K562 (cell line): Measurements from ENCODE around the gene NCAPD2. TPM values are rescaled to one million over a fixed set of nuclear protein-coding genes. Genes with fewer than 3 reads are reported as not detected.

Experiments
- BRD9 ChIP-seq: fragments of 450-650 bp; IDR thresholded peaks from 2 replicates; pipeline ENCODE4 v1.6.1; 2018; ENCODE audit warnings: low read depth; ENCODE audit not compliant: partially characterized antibody
- COPS2 ChIP-seq: fragments of 450-650 bp; conservative IDR thresholded peaks from 2 replicates; pipeline ENCODE4 v1.6.1; 2016; ENCODE audit warnings: mild to moderate bottlenecking, moderate library complexity
- CREBBP ChIP-seq: IDR thresholded peaks from one replicate; pipeline ENCODE4 v1.6.1; 2012; ENCODE audit warnings: low read depth, mild to moderate bottlenecking, control low read depth, inconsistent platforms, low read length
- CTBP1 ChIP-seq: fragments of 450-650 bp; IDR thresholded peaks from 2 replicates; pipeline ENCODE4 v1.6.1; 2016; ENCODE audit warnings: borderline replicate concordance
- EGR1 ChIP-seq: fragments of 450-650 bp; conservative IDR thresholded peaks from 2 replicates; pipeline ENCODE4 v1.6.1; 2017; ENCODE audit warnings: mild to moderate bottlenecking
- EHMT2 ChIP-seq: fragments of 450-650 bp; IDR thresholded peaks from 2 replicates; pipeline ENCODE4 v1.6.1; 2018; ENCODE audit warnings: antibody characterized with exemption
- ELF2 ChIP-seq: fragments of 250-450 bp; sonication (Bioruptor Pico); IDR thresholded peaks from 2 replicates; pipeline ENCODE4 v1.5.0; 2021; ENCODE audit warnings: mild to moderate bottlenecking
- ELK1 ChIP-seq: sonication (generic); formaldehyde crosslinking; IDR thresholded peaks from 2 replicates; pipeline ENCODE4 v1.8.1; 2022; ENCODE audit warnings: missing genetic modification reagents
- HDAC8 ChIP-seq: fragments of 450-650 bp; IDR thresholded peaks from 2 replicates; pipeline ENCODE4 v1.6.1; 2016; ENCODE audit warnings: mild to moderate bottlenecking, missing genetic modification characterization, moderate library complexity, missing compliant biosample characterization
- HNRNPLL ChIP-seq: fragments of 200-400 bp; formaldehyde crosslinking; IDR thresholded peaks from 2 replicates; pipeline ENCODE4 v1.6.1; 2017; ENCODE audit warnings: low read length, low read depth, mild to moderate bottlenecking; ENCODE audit not compliant: poor library complexity, severe bottlenecking
- KAT7 ChIP-seq: sonication (generic); formaldehyde crosslinking; IDR thresholded peaks from 2 replicates; pipeline ENCODE4 v1.8.0; 2022; ENCODE audit warnings: missing genetic modification reagents, mild to moderate bottlenecking, borderline replicate concordance
- KDM1A ChIP-seq, 2 experiments: fragments of 450-650 bp; IDR thresholded peaks; 2 replicates each; pipeline ENCODE4 v1.6.1; 2016; ENCODE audit warnings: mild to moderate bottlenecking in 2 of 2
- MEIS2 ChIP-seq: fragments of 450-650 bp; IDR thresholded peaks from 2 replicates; pipeline ENCODE4 v1.6.1; 2014; ENCODE audit warnings: mild to moderate bottlenecking; ENCODE audit not compliant: partially characterized antibody
- PTBP1 ChIP-seq: fragments of 200-400 bp; formaldehyde crosslinking; IDR thresholded peaks from 2 replicates; pipeline ENCODE4 v1.6.1; 2017; ENCODE audit warnings: low read depth, low read length
- RBM25 ChIP-seq: fragments of 200-400 bp; formaldehyde crosslinking; IDR thresholded peaks from 2 replicates; pipeline ENCODE4 v1.6.1; 2018; ENCODE audit warnings: low read length, low read depth, moderate library complexity; ENCODE audit not compliant: severe bottlenecking
- SREBF1 ChIP-seq: fragments of 150-350 bp; IDR thresholded peaks from 2 replicates; pipeline ENCODE4 v1.6.1; 2014; ENCODE audit warnings: antibody characterized with exemption, low read depth, low read length, borderline replicate concordance
- TAL1 ChIP-seq: fragments of 450-650 bp; IDR thresholded peaks from 2 replicates; pipeline ENCODE4 v1.6.1; 2016; ENCODE audit warnings: mild to moderate bottlenecking
- TCF3 ChIP-seq: sonication (generic); formaldehyde crosslinking; IDR thresholded peaks from 2 replicates; pipeline ENCODE4 v1.4.0; 2020; ENCODE audit warnings: mild to moderate bottlenecking, missing genetic modification reagents
- ZBTB1 ChIP-seq: sonication (generic); formaldehyde crosslinking; IDR thresholded peaks from 2 replicates; pipeline ENCODE4 v1.8.1; 2023; ENCODE audit warnings: missing genetic modification reagents, low read depth, mild to moderate bottlenecking, borderline replicate concordance
- ZBTB8A ChIP-seq: fragments of 450-650 bp; IDR thresholded peaks from 2 replicates; pipeline ENCODE4 v1.6.1; 2018; ENCODE audit warnings: mild to moderate bottlenecking, moderate library complexity; ENCODE audit not compliant: partially characterized antibody
- polyA plus RNA-seq, 8 experiments: library from polyadenylated mRNA; depleted of rRNA in 4 of 8; stranded (reverse) in 5 of 8; unstranded in 3 of 8; fragments of >200 nt; fragmentation: Nextera tagmentation in 2 of 8; fragmentation: Illumina TruSeq in 1 of 8; extraction: Ambion mirVana in 2 of 8; extraction: Trizol in 1 of 8; gene quantifications; 2 replicates each; pipeline versions ENCODE4 v1.2.1 to v1.2.3, GENCODE V29; 2011 to 2014; ENCODE audit warnings: inconsistent platforms in 1 of 8, missing spikeins in 1 of 8
- total RNA-seq, 7 experiments: library from RNA; depleted of rRNA in 6 of 7; stranded (reverse); fragments of >200 nt in 6 of 7; fragmentation: Illumina TruSeq in 2 of 7; extraction: Trizol in 2 of 7; gene quantifications; 2 replicates each; pipeline versions ENCODE4 v1.2.1 to v1.2.3, GENCODE V29; 2011 to 2021; ENCODE audit warnings: low replicate concordance in 1 of 7
- TF ChIP-seq, protein P1 (sequence below), 2 experiments: IDR thresholded peaks; 2 replicates each; pipeline ENCODE4 v1.6.1; 2011; ENCODE audit warnings: borderline replicate concordance in 1 of 2, control low read depth in 1 of 2, low read depth in 1 of 2, low read length in 1 of 2, mild to moderate bottlenecking in 1 of 2, mixed read lengths in 1 of 2, moderate library complexity in 1 of 2; ENCODE audit not compliant: insufficient read depth in 1 of 2, insufficient read length in 1 of 2, poor library complexity in 1 of 2, severe bottlenecking in 1 of 2; ENCODE audit errors: extremely low read depth in 1 of 2
- TF ChIP-seq, protein P2 (sequence below): fragments of 200-400 bp; formaldehyde crosslinking; IDR thresholded peaks from 2 replicates; pipeline ENCODE4 v1.6.1; 2017; ENCODE audit warnings: mild to moderate bottlenecking, low read depth, low read length, moderate library complexity
- TF ChIP-seq, protein P3 (sequence below): sonication (generic); formaldehyde crosslinking; IDR thresholded peaks from 2 replicates; pipeline ENCODE4 v1.8.0; 2022; ENCODE audit warnings: mild to moderate bottlenecking, low read depth, missing genetic modification reagents
- TF ChIP-seq, protein P4 (sequence below): fragments of 250-450 bp; sonication (Bioruptor Pico); IDR thresholded peaks from 2 replicates; pipeline ENCODE4 v1.8.0; 2021; ENCODE audit warnings: borderline replicate concordance, mild to moderate bottlenecking, moderate library complexity; ENCODE audit not compliant: poor library complexity, severe bottlenecking

The NCAPD2 gene
- total and polyA plus RNA-seq, 9 of the 15 experiments (the other 6 are each of a cell fraction or from before 2014, with no cell fraction given): 16.9 to 93.7 (median 68.3) TPM

GRCh38 chr12:6546016-6546415 is 52.1 kb downstream of the NCAPD2 start (continued):
- TF ChIP-seq PTBP1: no peak
- no peak for TF ChIP-seq COPS2
- TF ChIP-seq ZBTB8A: no peak
- peak; percentile 88 for TF ChIP-seq TAL1
- TF ChIP-seq HNRNPLL: peak; percentile 30
- peak; percentile 79; a peak in 3 of 4 replicates for TF ChIP-seq KDM1A (IDR thresholded peaks at IDR 0.05)
- TF ChIP-seq, protein P1, sequence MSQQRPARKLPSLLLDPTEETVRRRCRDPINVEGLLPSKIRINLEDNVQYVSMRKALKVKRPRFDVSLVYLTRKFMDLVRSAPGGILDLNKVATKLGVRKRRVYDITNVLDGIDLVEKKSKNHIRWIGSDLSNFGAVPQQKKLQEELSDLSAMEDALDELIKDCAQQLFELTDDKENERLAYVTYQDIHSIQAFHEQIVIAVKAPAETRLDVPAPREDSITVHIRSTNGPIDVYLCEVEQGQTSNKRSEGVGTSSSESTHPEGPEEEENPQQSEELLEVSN (IDR thresholded peaks at IDR 0.05; ENCODE audit: borderline replicate concordance in 1 of 2, extremely low read depth in 1 of 2, insufficient read depth in 1 of 2, insufficient read length in 1 of 2, low read depth in 1 of 2, low read length in 1 of 2, poor library complexity in 1 of 2, severe bottlenecking in 1 of 2): peak; percentile 37 to 65
- TF ChIP-seq, protein P2, sequence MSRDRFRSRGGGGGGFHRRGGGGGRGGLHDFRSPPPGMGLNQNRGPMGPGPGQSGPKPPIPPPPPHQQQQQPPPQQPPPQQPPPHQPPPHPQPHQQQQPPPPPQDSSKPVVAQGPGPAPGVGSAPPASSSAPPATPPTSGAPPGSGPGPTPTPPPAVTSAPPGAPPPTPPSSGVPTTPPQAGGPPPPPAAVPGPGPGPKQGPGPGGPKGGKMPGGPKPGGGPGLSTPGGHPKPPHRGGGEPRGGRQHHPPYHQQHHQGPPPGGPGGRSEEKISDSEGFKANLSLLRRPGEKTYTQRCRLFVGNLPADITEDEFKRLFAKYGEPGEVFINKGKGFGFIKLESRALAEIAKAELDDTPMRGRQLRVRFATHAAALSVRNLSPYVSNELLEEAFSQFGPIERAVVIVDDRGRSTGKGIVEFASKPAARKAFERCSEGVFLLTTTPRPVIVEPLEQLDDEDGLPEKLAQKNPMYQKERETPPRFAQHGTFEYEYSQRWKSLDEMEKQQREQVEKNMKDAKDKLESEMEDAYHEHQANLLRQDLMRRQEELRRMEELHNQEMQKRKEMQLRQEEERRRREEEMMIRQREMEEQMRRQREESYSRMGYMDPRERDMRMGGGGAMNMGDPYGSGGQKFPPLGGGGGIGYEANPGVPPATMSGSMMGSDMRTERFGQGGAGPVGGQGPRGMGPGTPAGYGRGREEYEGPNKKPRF: no peak
- TF ChIP-seq, protein P3, sequence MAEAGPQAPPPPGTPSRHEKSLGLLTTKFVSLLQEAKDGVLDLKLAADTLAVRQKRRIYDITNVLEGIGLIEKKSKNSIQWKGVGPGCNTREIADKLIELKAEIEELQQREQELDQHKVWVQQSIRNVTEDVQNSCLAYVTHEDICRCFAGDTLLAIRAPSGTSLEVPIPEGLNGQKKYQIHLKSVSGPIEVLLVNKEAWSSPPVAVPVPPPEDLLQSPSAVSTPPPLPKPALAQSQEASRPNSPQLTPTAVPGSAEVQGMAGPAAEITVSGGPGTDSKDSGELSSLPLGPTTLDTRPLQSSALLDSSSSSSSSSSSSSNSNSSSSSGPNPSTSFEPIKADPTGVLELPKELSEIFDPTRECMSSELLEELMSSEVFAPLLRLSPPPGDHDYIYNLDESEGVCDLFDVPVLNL (CRISPR knock-in tag): no peak
- TF ChIP-seq MEIS2: peak; percentile 18
- peak; percentile 91 for TF ChIP-seq EGR1
- TF ChIP-seq, protein P4, sequence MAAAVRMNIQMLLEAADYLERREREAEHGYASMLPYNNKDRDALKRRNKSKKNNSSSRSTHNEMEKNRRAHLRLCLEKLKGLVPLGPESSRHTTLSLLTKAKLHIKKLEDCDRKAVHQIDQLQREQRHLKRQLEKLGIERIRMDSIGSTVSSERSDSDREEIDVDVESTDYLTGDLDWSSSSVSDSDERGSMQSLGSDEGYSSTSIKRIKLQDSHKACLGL (CRISPR knock-in tag): no peak
- no peak for TF ChIP-seq ELF2 (CRISPR knock-in tag)
- no peak for TF ChIP-seq ZBTB1
- TF ChIP-seq KAT7 (CRISPR knock-in tag): no peak
- no peak for TF ChIP-seq RBM25
- 0 out of 2 replicates have a peak, but pooled peaks have one; percentile 47 for TF ChIP-seq EHMT2
- peak; percentile 91 for TF ChIP-seq TCF3
- no peak for TF ChIP-seq CREBBP
- TF ChIP-seq HDAC8 (tag): no peak
- TF ChIP-seq ELK1: no peak
- no peak for TF ChIP-seq SREBF1
- TF ChIP-seq CTBP1: 0 out of 2 replicates have a peak, but pooled peaks have one; percentile 31
- TF ChIP-seq BRD9: no peak
